Prostate gland (tissue), 2 donors: ENCODE results near the gene AIP. TPM values are rescaled to one million over a fixed set of nuclear protein-coding genes. Genes with fewer than 3 reads are reported as not detected.

Experiments used
- DNase-seq: peaks from one replicate; pipeline ENCODE4 v3.0.0-alpha.2; 2019; ENCODE audit warnings: low spot score
- H3K27ac ChIP-seq, 2 donors: fragments of 200-600 bp; sonication (generic); 2 replicates each; pipeline ENCODE4 v1.5.1; 2017 to 2019
- H3K27me3 ChIP-seq: fragments of 200-600 bp; sonication (generic); replicated peaks from 2 replicates; pipeline ENCODE4 v1.5.1; 2019; ENCODE audit not compliant: insufficient read depth
- H3K36me3 ChIP-seq, 2 donors: fragments of 200-600 bp; sonication (generic); 1 replicate in 1 of 2; 2 replicates in 1 of 2; pipeline versions ENCODE4 v1.5.1 to v1.8.1; 2017 to 2019
- H3K4me1 ChIP-seq: fragments of 200-600 bp; sonication (generic); replicated peaks from 2 replicates; pipeline ENCODE4 v1.5.1; 2019
- H3K4me3 ChIP-seq, 2 donors: fragments of 200-600 bp; sonication (generic); 2 replicates each; pipeline ENCODE4 v1.5.1; 2017 to 2019
- H3K9me3 ChIP-seq: fragments of 200-600 bp; sonication (generic); 2 replicates; pipeline ENCODE4 v1.5.1; 2017
- POLR2A ChIP-seq: fragments of 450-650 bp; IDR thresholded peaks from one replicate; pipeline ENCODE4 v1.6.1; 2016; ENCODE audit warnings: antibody characterized with exemption, mild to moderate bottlenecking
- POLR2AphosphoS5 ChIP-seq: sonication (generic); formaldehyde crosslinking; IDR thresholded peaks from one replicate; pipeline ENCODE4 v1.6.1; 2017; ENCODE audit warnings: antibody characterized with exemption
- WGBS: methylation state at CpG from one replicate; pipeline ENCODE4 v1.1.5; 2018; 5-methylcytosine and 5-hydroxymethylcytosine counted together
- intact Hi-C: fragments of 100-400 bp; cut with DNase I; formaldehyde crosslinking; loops from one replicate; pipeline ENCODE4 v1.14.2; 2022
- total RNA-seq, 2 donors: library from RNA; depleted of rRNA; stranded (reverse); fragments of >200 nt; gene quantifications; one replicate each; pipeline ENCODE4 v1.1.0, GENCODE V29; 2016
- TF ChIP-seq, protein P1 (sequence below), 4 experiments: fragments of 200-600 bp in 2 of 4; fragments of 450-650 bp in 2 of 4; sonication (generic) in 2 of 4; IDR thresholded peaks; 1 replicate in 3 of 4; 2 replicates in 1 of 4; pipeline ENCODE4 v1.5.1; 2016 to 2019; ENCODE audit warnings: antibody characterized with exemption in 4 of 4, mild to moderate bottlenecking in 2 of 4, moderate library complexity in 2 of 4

The AIP gene
- 10 to 100 TPM; 63.7 to 93.7 TPM for total RNA-seq

- DNase-seq: peak; percentile 97
- H3K4me3 ChIP-seq: peak within 1 kb of the TSS; percentile 45 to 46
- intact Hi-C loops: no loop called here
- peak; percentile 99 for TF ChIP-seq POLR2AphosphoS5
- TF ChIP-seq, protein P1, sequence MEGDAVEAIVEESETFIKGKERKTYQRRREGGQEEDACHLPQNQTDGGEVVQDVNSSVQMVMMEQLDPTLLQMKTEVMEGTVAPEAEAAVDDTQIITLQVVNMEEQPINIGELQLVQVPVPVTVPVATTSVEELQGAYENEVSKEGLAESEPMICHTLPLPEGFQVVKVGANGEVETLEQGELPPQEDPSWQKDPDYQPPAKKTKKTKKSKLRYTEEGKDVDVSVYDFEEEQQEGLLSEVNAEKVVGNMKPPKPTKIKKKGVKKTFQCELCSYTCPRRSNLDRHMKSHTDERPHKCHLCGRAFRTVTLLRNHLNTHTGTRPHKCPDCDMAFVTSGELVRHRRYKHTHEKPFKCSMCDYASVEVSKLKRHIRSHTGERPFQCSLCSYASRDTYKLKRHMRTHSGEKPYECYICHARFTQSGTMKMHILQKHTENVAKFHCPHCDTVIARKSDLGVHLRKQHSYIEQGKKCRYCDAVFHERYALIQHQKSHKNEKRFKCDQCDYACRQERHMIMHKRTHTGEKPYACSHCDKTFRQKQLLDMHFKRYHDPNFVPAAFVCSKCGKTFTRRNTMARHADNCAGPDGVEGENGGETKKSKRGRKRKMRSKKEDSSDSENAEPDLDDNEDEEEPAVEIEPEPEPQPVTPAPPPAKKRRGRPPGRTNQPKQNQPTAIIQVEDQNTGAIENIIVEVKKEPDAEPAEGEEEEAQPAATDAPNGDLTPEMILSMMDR (IDR thresholded peaks at IDR 0.05): peak in 2 of 4 experiments; percentile 34 to 44
- peak; percentile 70 for TF ChIP-seq POLR2A
- no peaks in the 10 kb centered on the region for H3K36me3 ChIP-seq
- H3K27ac ChIP-seq: peak within 1 kb of the TSS; percentile 77 to 85
- no peaks in the 10 kb centered on the region for H3K9me3 ChIP-seq
- no peaks in the 10 kb centered on the region for H3K27me3 ChIP-seq
- peaks cover 6% of the 10 kb centered on the region for H3K4me1 ChIP-seq
- WGBS: 9% methylated on average over 60 of the region's 60 CpGs
These were observed at the start of gene AIP for GRCh38 chr11:67482827-67483798. AIP (plus strand) TSS chr11:67483026; CDS start chr11:67483159, 133 bp downstream.

GRCh38 chr11:67433536-67434394 lies 49.1 kb upstream of the AIP start:
- TF ChIP-seq POLR2AphosphoS5: no peak
- TF ChIP-seq, protein P1 (IDR thresholded peaks at IDR 0.05): no peak
- TF ChIP-seq POLR2A: no peak
- 83% methylated on average over 22 of the region's 22 CpGs for WGBS
- H3K9me3 ChIP-seq: no peaks in the 10 kb centered on the region
- H3K4me3 ChIP-seq: no peak overlapping the region
- no peaks in the 10 kb centered on the region for H3K27me3 ChIP-seq
- DNase-seq: no peak
- peaks cover 10% of the 10 kb centered on the region for H3K4me1 ChIP-seq
- H3K36me3 ChIP-seq: peaks cover 12 to 16% of the 10 kb centered on the region in 2 donors
- no peak overlapping the region for H3K27ac ChIP-seq
- intact Hi-C loops: no loop called here

DNA sequence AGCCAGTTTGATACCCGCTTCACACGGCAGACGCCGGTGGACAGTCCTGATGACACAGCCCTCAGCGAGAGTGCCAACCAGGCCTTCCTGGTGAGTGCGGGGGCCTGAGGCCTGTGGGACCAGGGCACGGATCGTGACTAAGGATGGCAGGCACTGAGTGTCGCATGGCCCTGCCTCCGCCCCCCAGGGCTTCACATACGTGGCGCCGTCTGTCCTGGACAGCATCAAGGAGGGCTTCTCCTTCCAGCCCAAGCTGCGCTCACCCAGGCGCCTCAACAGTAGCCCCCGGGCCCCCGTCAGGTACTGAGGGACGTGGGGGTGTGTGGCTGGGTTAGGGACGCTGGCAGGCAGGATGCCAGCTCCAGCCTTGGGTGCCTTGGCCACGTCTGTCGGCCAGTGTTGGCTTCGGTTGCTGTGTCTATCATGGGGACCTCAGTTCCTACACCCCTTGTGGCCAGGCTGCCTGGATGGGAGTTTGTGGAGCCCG lies 48.4 kb upstream of the AIP start:
- peaks cover 12 to 16% of the 10 kb centered on the region in 2 donors for H3K36me3 ChIP-seq
- H3K4me3 ChIP-seq: no peak overlapping the region
- WGBS: 80% methylated on average over 16 of the region's 23 CpGs
- no peaks in the 10 kb centered on the region for H3K9me3 ChIP-seq
- intact Hi-C loops: no loop called here
- TF ChIP-seq POLR2A (no peak), POLR2AphosphoS5 (no peak)
- TF ChIP-seq, protein P1 (IDR thresholded peaks at IDR 0.05): no peak
- H3K4me1 ChIP-seq: peaks cover 5% of the 10 kb centered on the region
- no peaks in the 10 kb centered on the region for H3K27me3 ChIP-seq
- H3K27ac ChIP-seq: no peak overlapping the region
- no peak for DNase-seq

DNA sequence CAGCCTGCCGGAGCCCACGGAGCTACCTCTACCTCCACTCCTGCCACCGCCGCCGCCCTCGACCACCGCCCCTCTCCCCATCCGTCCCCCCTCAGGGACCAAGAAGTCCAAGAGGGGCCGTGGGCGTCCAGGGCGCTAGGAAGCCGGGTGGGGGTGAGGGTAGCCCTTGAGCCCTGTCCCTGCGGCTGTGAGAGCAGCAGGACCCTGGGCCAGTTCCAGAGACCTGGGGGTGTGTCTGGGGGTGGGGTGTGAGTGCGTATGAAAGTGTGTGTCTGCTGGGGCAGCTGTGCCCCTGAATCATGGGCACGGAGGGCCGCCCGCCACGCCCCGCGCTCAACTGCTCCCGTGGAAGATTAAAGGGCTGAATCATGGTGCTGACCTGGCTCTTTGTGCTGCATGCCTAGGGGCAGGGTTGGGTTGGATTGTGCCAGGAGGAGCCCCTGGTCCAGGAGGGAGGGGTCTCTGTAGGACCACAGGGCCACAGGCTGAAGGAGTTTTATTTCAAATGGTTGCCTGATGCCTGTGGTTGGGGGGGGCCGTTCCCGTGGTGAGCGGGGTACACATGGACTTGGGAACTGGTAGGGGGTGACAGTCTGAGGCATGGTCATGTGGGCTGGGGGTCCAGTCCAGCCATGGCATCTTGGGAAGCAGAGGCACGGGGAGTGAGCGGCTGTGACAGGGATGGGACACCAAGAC lies 47.6 kb upstream of the AIP start:
- peaks cover 12 to 16% of the 10 kb centered on the region in 2 donors for H3K36me3 ChIP-seq
- intact Hi-C loops: no loop called here
- DNase-seq: no peak
- WGBS: 79% methylated on average over 26 of the region's 26 CpGs
- H3K9me3 ChIP-seq: no peaks in the 10 kb centered on the region
- H3K4me1 ChIP-seq: no peaks in the 10 kb centered on the region
- no peak overlapping the region for H3K4me3 ChIP-seq
- no peak for TF ChIP-seq POLR2AphosphoS5
- TF ChIP-seq, protein P1 (IDR thresholded peaks at IDR 0.05): no peak
- no peak for TF ChIP-seq POLR2A
- H3K27me3 ChIP-seq: no peaks in the 10 kb centered on the region
- no peak overlapping the region for H3K27ac ChIP-seq
